Stomach (tissue), 4 donors: ENCODE measurements around the gene TMEM129.

Source experiments
- CTCF ChIP-seq, 7 experiments: fragments of 450-650 bp in 4 of 7; fragments of 200-600 bp in 3 of 7; sonication (generic) in 3 of 7; IDR thresholded peaks; one replicate each; pipeline ENCODE4 v1.5.1; 2016 to 2019; ENCODE audit warnings: antibody characterized with exemption in 7 of 7, control low read depth in 2 of 7, mild to moderate bottlenecking in 1 of 7
- POLR2A ChIP-seq, 4 donors: fragments of 450-650 bp; IDR thresholded peaks; one replicate each; pipeline ENCODE4 v1.6.1; 2016; ENCODE audit warnings: antibody characterized with exemption in 4 of 4, control low read depth in 2 of 4, mild to moderate bottlenecking in 1 of 4, moderate library complexity in 1 of 4
- POLR2AphosphoS5 ChIP-seq, 3 donors: sonication (generic); formaldehyde crosslinking; IDR thresholded peaks; one replicate each; pipeline ENCODE4 v1.6.1; 2016; ENCODE audit warnings: antibody characterized with exemption in 3 of 3

- TF ChIP-seq POLR2A (IDR thresholded peaks at IDR 0.05) (no peak), CTCF (IDR thresholded peaks at IDR 0.05) (no peak), POLR2AphosphoS5 (IDR thresholded peaks at IDR 0.05) (peak in 1 of 3 donors; percentile 47)
Measured at GRCh38 chr4:1727117-1728031, 6.3 kb upstream of the TMEM129 start.
